NCI-H187 (cell line): ENCODE measurements around the gene UBE2E3.
A peak's percentile ranks its signal among the peaks of the same experiment; 100 is the strongest.
"Not testable (repeated sequence)": the region's sequence is repeated elsewhere in the genome, so short reads cannot be mapped to it uniquely, and the experiment has no call there.

Source experiments
- DNase-seq, 2 experiments: peaks; one replicate each; lab custom pipeline; 2025; lab: John Stamatoyannopoulos, UW

The UBE2E3 gene

DNA sequence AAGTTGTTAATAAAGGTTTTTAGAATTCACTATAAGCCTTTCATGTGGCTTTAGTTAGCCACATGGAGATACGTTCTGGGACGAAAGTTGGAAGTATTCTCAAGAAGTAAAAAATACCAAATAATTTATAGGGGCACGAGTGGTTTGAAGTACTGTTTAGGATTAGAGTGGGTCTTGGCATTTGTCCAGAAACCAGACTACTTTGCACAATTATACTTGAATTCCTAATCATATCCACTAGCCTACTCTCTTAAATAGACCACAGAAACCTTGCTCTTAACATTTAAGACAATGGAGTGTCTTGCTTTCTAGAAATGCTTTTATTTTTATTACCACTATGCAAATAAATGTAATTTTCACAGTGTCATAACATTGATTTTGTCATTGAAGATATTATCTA, 44.6 kb downstream of the UBE2E3 start:
- peak; percentile 1 to 4 for DNase-seq

GRCh38 chr2:181036445-181036844, 56.0 kb downstream of the UBE2E3 start:
- DNase-seq, result no peak

- DNase-seq, result no peak
Observed at GRCh38 chr2:181036848-181037603, 56.6 kb downstream of the UBE2E3 start.

DNA sequence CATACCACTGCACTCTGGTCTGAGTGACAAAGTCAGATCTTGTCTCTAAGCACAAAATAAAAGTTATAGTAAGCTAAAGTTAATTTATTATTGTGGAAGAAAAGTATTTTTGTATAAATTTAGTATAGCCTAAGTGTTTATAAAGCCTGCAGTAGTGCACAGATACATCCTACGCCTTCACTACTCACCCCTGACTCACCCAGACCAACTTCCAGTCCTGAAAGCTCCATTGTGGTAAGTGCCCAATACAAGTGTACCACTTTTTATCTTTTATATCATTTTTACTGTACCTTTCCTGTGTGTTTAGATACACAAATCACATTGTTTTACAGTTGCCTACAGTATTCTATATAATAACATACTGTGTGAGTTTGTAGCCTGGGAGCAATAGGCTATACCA, 57.5 kb downstream of the UBE2E3 start:
- no peak for DNase-seq

GRCh38 chr2:181038796-181039195, 58.4 kb downstream of the UBE2E3 start:
- DNase-seq, result no peak

DNA sequence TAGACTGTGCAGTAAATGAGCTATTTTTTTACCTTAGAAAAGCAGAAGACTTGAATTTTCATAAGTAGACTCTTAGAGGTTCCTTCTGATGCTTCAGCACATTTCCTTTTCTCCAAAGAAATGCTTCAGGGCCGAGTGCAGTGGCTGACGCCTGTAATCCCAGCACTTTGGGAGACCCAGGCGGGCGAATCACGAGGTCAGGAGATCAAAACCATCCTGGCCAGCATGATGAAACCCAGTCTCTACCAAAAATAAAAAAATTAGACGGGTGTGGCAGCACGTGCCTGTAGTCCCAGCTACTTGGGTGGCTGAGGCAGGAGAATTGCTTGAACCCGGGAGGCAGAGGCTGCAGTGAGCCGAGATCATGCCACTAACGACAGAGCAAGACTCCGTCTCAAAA, 60.4 kb downstream of the UBE2E3 start:
- not testable (repeated sequence) for DNase-seq

- no peak for DNase-seq
Observed at GRCh38 chr2:181041661-181042060, 61.3 kb downstream of the UBE2E3 start.

DNA sequence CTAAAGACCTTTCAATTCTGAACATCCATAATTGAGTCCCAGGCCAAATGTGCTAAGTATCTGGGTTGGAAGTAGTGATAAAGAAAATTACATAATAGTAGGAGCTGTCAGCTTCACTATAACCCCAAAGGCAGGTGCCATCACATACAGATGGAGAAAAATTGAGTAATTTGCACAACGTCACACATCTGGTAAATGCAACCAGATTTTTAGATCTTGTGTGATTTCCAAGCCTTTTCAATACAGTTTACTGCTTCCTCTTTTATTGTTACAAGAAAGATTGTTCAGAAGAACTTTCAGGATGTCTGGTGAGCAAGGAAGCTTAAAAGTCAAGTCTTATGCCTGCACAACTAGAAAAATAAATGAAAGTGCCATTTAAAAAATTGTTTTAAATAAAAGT, 62.3 kb downstream of the UBE2E3 start:
- no peak for DNase-seq

- DNase-seq, result no peak
Observed at GRCh38 chr2:181046833-181047232, 66.4 kb downstream of the UBE2E3 start.

GRCh38 chr2:181047829-181048228, 67.4 kb downstream of the UBE2E3 start:
- DNase-seq, result no peak

DNA sequence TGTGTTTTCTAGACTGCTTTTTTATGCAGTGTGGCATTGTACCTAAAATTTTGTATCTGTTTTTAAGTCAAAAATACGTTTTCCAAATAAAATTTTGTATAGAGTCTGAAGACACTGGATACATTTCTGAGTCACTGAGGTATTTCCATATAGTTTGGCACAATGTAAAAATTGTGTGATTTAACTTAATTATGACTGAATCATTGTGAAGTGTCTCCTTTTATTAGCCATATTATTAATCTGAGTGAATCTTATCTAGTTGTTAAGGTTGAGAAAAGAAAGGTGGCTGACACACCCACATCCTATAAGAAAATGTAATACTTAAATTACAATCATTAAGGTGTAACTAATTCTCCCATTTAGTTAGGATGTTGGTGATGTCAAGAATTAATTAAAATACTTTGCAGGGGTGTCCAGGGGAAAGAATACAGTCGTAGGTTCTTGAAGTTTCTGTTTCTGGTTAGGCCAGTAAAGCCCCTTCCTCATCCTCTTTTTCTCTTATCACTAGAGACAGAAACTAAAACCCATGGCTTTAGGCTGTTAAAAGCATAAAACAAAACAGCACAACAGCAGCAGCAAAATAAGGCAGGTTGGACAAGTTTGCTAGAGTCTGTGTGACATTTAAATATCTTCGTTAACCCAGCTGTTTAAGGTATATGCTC, 71.6 kb downstream of the UBE2E3 start:
- no peak for DNase-seq

- no peak for DNase-seq
Observed at GRCh38 chr2:181052523-181052891, 72.1 kb downstream of the UBE2E3 start.

DNA sequence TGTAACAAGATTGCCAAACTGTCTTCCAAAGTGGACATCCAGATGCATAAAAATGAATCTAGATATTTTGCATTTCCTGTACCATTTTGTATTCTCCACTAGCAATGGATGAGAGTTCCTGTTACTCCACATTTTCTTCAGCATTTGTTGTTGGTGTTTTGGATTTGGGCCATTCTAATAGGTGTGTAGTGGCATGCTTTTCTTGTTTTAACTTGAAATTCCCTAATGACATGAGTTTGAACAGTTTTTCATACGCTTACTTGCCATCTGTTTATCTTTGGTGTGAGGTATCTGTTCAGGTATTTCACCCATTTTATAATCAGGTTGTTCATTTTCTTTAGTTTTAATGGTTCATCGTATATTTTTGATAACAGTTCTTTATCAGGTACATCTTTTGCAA, 73.9 kb downstream of the UBE2E3 start:
- no peak for DNase-seq

GRCh38 chr2:181054843-181055242, 74.4 kb downstream of the UBE2E3 start:
- no peak for DNase-seq

DNA sequence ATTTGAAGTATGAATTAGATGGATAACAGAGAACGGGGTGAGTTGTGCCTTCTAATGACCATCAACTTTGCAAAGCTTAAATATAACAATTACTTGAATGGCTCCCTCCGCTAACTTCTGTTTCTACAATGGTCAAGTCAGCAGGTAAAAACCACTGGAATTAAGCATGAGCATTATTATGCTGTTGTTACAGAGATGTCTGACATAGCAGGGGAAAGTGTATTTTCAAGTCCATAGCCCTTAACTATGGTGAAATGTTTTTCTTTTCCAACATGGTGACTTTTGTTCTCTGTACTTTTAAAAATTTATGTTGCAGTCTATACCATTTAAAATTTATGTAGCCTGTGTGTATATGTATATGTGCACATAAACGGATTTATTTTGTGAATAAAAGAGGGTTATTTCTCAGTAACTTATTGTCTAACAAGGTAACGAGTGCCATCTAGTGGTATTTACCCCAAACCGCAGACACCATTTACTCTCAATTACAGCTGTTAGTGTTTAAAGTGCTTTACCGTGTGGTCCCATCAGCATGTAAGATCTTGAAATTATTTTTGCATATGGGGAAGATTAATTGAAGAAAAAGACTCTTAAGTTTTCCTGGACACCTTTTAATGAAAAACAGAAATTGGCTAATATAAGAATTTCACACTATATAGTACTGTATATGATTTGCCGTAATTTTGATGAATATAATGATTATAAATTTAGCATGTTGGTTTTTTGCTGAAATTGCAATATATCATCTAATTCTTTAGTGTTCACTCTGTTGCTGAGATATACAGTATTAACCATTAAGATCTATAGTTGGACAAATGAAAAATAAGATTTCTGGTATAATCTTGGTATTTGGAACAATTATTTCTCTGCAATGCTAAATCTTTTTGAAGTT, 78.2 kb downstream of the UBE2E3 start:
- DNase-seq, result no peak

- no peak for DNase-seq
Observed at GRCh38 chr2:181063696-181064095, 83.3 kb downstream of the UBE2E3 start.

DNA sequence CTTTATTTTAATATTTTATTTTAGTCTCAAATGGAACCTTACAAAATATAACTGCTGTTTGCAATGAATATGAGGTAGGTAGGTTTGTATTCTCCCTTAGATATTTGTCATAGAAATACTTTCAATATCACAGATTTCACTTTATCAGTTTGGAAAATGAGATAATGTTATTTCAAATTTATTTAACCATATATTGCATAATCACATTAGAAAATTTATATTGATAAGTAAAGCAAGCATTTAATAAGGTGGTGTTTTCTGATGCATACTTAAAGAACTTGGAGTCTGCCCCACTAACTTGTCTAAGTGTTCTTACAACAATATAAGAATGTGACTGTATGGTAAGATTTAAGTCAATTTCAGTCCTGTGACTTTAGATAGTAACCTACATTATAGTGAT, 85.1 kb downstream of the UBE2E3 start:
- DNase-seq, result no peak

DNA sequence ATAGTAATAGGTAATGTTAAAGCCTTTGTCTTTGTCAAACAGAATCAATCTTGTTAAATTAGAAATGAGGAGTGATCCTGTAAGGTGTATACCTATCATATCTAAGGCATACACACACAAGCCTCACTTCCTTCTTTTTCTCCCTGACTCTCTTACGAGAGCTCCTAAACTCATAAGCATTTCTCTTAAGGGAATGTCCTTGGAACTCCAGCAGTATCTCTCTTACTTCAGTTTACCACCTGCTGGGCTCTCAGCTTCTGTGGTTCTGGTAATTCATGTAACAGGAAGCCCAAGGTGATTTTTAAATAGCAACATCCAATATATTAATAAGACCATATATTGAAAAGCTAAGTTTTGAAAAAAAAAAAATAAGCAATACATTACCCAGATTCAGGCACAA, 85.9 kb downstream of the UBE2E3 start:
- DNase-seq, result no peak

DNA sequence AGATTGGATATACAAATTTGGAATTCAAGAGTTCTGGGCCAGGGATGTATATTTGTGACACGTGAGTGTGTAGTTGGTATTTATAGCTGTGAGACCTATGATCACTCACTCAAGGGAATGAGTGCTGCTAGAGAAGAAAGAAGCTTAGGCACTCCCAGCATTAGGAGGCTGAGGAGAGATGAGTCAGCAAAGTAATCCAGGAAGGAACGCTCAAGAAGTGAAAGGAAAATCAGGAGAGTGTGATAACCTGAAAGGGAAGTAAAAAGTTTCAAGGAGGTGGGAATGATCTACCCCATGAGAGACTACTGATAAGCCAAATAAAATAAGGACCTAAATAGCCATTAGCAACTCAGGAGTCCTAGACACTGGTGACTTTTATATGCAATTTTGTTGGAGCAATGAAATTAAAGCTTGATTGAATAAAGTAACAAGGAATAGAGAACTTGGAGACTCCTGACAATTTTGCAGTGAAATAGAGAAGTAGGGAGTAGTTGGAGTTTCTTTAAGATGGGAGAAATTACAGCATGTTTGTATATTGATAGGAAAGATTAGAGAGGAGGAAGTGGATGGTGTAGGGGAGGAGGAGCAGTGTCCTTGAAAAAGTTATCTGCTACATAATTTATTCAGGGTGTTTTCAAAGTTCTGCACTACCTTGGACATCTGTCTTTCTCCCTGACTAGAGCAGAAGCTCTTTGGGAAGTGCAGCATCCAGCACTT, 89.9 kb downstream of the UBE2E3 start:
- DNase-seq, result no peak

DNA sequence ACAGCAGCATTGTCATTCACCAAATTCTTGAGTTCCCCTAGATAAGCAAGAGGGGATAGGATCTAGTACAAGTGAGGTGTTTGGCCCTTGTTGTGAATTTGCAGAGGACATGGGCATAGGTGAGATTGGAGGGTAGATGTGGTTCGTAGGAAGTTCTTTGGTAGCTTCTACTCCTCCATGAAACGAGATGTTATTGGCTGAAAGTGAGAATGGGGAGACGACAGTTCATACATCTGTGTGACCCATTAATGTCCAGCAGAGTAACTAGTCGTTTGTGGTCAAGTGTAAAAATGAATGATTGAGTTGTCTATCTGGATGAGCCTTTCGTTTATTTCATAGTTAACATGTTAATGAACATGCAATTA, 90.4 kb downstream of the UBE2E3 start:
- no peak for DNase-seq

GRCh38 chr2:181072486-181073235, 92.3 kb downstream of the UBE2E3 start:
- DNase-seq, result no peak

- DNase-seq, result no peak
Observed at GRCh38 chr2:181073896-181074295, 93.5 kb downstream of the UBE2E3 start.
